Measurements from ENCODE around the gene MOV10L1. TPM values are rescaled to one million over a fixed set of nuclear protein-coding genes. Genes with fewer than 3 reads are reported as not detected.

The MOV10L1 gene
- total and polyA plus RNA-seq, 4 donors: 0.27 to 11.9 (median 0.43) TPM

- H3K4me3 ChIP-seq: no peak overlapping the region
- no peak for DNase-seq
- H3K9ac ChIP-seq (ENCODE audit: insufficient read depth in 1 of 2, low read length in 2 of 2): no peak overlapping the region
- H3K27me3 ChIP-seq (ENCODE audit: control insufficient read depth in 3 of 3, insufficient read depth in 3 of 3, low read length in 2 of 3): no peaks in the 10 kb centered on the region
- H3K36me3 ChIP-seq (ENCODE audit: control insufficient read depth in 4 of 4, insufficient read depth in 4 of 4, low read length in 4 of 4): no peaks in the 10 kb centered on the region
- no peak overlapping the region for H3K27ac ChIP-seq (ENCODE audit: low read depth in 1 of 2, low read length in 1 of 2)
- TF ChIP-seq, protein P1, sequence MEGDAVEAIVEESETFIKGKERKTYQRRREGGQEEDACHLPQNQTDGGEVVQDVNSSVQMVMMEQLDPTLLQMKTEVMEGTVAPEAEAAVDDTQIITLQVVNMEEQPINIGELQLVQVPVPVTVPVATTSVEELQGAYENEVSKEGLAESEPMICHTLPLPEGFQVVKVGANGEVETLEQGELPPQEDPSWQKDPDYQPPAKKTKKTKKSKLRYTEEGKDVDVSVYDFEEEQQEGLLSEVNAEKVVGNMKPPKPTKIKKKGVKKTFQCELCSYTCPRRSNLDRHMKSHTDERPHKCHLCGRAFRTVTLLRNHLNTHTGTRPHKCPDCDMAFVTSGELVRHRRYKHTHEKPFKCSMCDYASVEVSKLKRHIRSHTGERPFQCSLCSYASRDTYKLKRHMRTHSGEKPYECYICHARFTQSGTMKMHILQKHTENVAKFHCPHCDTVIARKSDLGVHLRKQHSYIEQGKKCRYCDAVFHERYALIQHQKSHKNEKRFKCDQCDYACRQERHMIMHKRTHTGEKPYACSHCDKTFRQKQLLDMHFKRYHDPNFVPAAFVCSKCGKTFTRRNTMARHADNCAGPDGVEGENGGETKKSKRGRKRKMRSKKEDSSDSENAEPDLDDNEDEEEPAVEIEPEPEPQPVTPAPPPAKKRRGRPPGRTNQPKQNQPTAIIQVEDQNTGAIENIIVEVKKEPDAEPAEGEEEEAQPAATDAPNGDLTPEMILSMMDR (IDR thresholded peaks at IDR 0.05; ENCODE audit: control extremely low read depth, extremely low read depth): no peak
- 97 to 98% methylated on average over 11 to 12 of the region's 12 CpGs for WGBS, 2 donors
- H3K9me3 ChIP-seq (ENCODE audit: control insufficient read depth in 4 of 4, insufficient read depth in 3 of 4, low read length in 3 of 4): peaks cover 0 to 11% (median 0%) of the 10 kb centered on the region in 4 donors
- H3K4me1 ChIP-seq (ENCODE audit: control insufficient read depth in 5 of 5, insufficient read depth in 5 of 5, low read length in 5 of 5): peaks cover 0 to 6% (median 2%) of the 10 kb centered on the region in 5 donors
- no peak for ATAC-seq (ENCODE audit: insufficient read depth, low FRiP score)
Observed at GRCh38 chr22:50088096-50088495, 1.7 kb upstream of the MOV10L1 start.

DNA sequence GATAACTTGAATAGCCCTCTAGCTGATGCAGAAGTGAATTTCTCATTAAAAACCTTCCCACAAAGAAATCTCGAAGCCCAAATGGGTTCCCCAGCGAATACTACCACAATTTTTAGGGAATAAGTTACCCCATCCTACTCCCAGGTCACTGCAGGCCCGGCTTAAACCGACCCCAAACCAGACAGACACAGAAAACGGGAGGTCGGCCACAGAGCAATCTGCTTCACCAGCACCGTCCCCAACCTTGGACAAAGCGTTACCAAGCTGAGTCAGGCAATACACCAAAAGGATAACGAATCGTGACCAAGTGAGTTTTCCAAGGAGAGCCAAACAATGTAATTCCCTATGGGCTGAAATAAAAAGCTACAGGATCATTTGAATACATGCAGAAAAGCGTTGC is 575 bp upstream of the MOV10L1 start:
- WGBS, 2 donors: 87 to 91% methylated on average over 11 of the region's 11 CpGs

GRCh38 chr22:50090412-50090714 is 557 bp downstream of the MOV10L1 start:
- TF ChIP-seq, protein P1 (IDR thresholded peaks at IDR 0.05; ENCODE audit: control extremely low read depth, extremely low read depth): no peak
- Histone ChIP-seq H3K9me3 (ENCODE audit: control insufficient read depth in 4 of 4, insufficient read depth in 3 of 4, low read length in 3 of 4) (peaks cover 0 to 11% (median 0%) of the 10 kb centered on the region in 4 donors), H3K27me3 (ENCODE audit: control insufficient read depth in 3 of 3, insufficient read depth in 3 of 3, low read length in 2 of 3) (no peaks in the 10 kb centered on the region), H3K4me1 (ENCODE audit: control insufficient read depth in 5 of 5, insufficient read depth in 5 of 5, low read length in 5 of 5) (peaks cover 0 to 3% (median 0%) of the 10 kb centered on the region in 5 donors), H3K9ac (ENCODE audit: insufficient read depth in 1 of 2, low read length in 2 of 2) (no peak overlapping the region), H3K36me3 (ENCODE audit: control insufficient read depth in 4 of 4, insufficient read depth in 4 of 4, low read length in 4 of 4) (no peaks in the 10 kb centered on the region), H3K4me3 (no peak overlapping the region), H3K27ac (ENCODE audit: low read depth in 1 of 2, low read length in 1 of 2) (no peak overlapping the region)
- DNase-seq: no peak
- ATAC-seq (ENCODE audit: insufficient read depth, low FRiP score): no peak
- WGBS, 2 donors: 92 to 95% methylated on average over 22 of the region's 22 CpGs

More for the DNA sequence above, 575 bp upstream of the MOV10L1 start:
- no peak overlapping the region for H3K4me3 ChIP-seq
- no peaks in the 10 kb centered on the region for H3K36me3 ChIP-seq (ENCODE audit: control insufficient read depth in 4 of 4, insufficient read depth in 4 of 4, low read length in 4 of 4)
- ATAC-seq (ENCODE audit: insufficient read depth, low FRiP score) (no peak), DNase-seq (no peak)
- no peak overlapping the region for H3K27ac ChIP-seq (ENCODE audit: low read depth in 1 of 2, low read length in 1 of 2)
- no peaks in the 10 kb centered on the region for H3K27me3 ChIP-seq (ENCODE audit: control insufficient read depth in 3 of 3, insufficient read depth in 3 of 3, low read length in 2 of 3)
- peaks cover 0 to 3% (median 0%) of the 10 kb centered on the region in 5 donors for H3K4me1 ChIP-seq (ENCODE audit: control insufficient read depth in 5 of 5, insufficient read depth in 5 of 5, low read length in 5 of 5)
- TF ChIP-seq, protein P1 (IDR thresholded peaks at IDR 0.05; ENCODE audit: control extremely low read depth, extremely low read depth): no peak
- peaks cover 0 to 11% (median 0%) of the 10 kb centered on the region in 4 donors for H3K9me3 ChIP-seq (ENCODE audit: control insufficient read depth in 4 of 4, insufficient read depth in 3 of 4, low read length in 3 of 4)
- no peak overlapping the region for H3K9ac ChIP-seq (ENCODE audit: insufficient read depth in 1 of 2, low read length in 2 of 2)
